IMR-90 (cell line): Measurements from ENCODE around the gene GALNT14. TPM values are rescaled to one million over a fixed set of nuclear protein-coding genes. Genes with fewer than 3 reads are reported as not detected.

ENCODE experiments used
- ATAC-seq: fragments of 200-7000 bp; cut with Tn5 transposase; 2 replicates; pipeline ENCODE4 v1.9.1; 2020; ENCODE audit warnings: low read depth, mild to moderate bottlenecking, moderate library complexity
- BruUV-seq: library from RNA; stranded (reverse); fragments of 400-500 nt; replicated peaks from 2 replicates; lab custom pipeline; 2021; lab: Mats Ljungman, UMichigan
- CTCF ChIA-PET: fragments of 300-600 bp; formaldehyde crosslinking; extraction: SDS; loops from one replicate; lab custom pipeline; 2021; ENCODE audit warnings: antibody characterized with exemption; lab: Yijun Ruan, JAX
- POLR2A ChIA-PET: fragments of 300-600 bp; sonication (Branson Sonifier 250); formaldehyde crosslinking; loops from one replicate; lab custom pipeline; 2022; ENCODE audit warnings: antibody characterized with exemption; ENCODE audit not compliant: unreplicated experiment; lab: Charles Lee
- DNase-seq: peaks from one replicate; pipeline ENCODE4 v3.0.0; 2013
- H2AFZ ChIP-seq: replicated peaks from 2 replicates; pipeline ENCODE3; 2013; ENCODE audit warnings: low read length, mild to moderate bottlenecking; ENCODE audit not compliant: poor library complexity
- H2AK5ac ChIP-seq: 2 replicates; pipeline ENCODE4 v1.6.1; 2013; ENCODE audit warnings: low read depth, low read length, inconsistent platforms
- H2AK9ac ChIP-seq: replicated peaks from 2 replicates; pipeline ENCODE3; 2013; ENCODE audit warnings: mild to moderate bottlenecking, low read depth, low read length, moderate library complexity; ENCODE audit not compliant: poor library complexity
- H2BK120ac ChIP-seq: 2 replicates; pipeline ENCODE4 v1.6.1; 2013; ENCODE audit warnings: low read depth, low read length, inconsistent platforms
- H2BK15ac ChIP-seq: 3 replicates; pipeline ENCODE4 v1.6.1; 2013; ENCODE audit warnings: low read depth, low read length, inconsistent platforms
- H2BK20ac ChIP-seq: 2 replicates; pipeline ENCODE4 v1.6.1; 2013; ENCODE audit warnings: low read depth, mild to moderate bottlenecking, inconsistent platforms, low read length, moderate library complexity
- H2BK5ac ChIP-seq: 2 replicates; pipeline ENCODE4 v1.6.1; 2013; ENCODE audit warnings: mild to moderate bottlenecking, low read depth, low read length, inconsistent platforms; ENCODE audit not compliant: poor library complexity, severe bottlenecking
- H3K14ac ChIP-seq: replicated peaks from 2 replicates; pipeline ENCODE4 v1.6.1; 2013; ENCODE audit warnings: low read depth, low read length, inconsistent platforms
- H3K18ac ChIP-seq: 2 replicates; pipeline ENCODE4 v1.6.1; 2013; ENCODE audit warnings: low read depth, low read length, control low read depth
- H3K23ac ChIP-seq: 2 replicates; pipeline ENCODE4 v1.6.1; 2013; ENCODE audit warnings: low read depth, low read length, inconsistent platforms
- H3K27ac ChIP-seq: 2 replicates; pipeline ENCODE4 v1.5.1; 2013; ENCODE audit warnings: mild to moderate bottlenecking, control low read depth, low read length; ENCODE audit not compliant: insufficient read depth
- H3K27me3 ChIP-seq: 2 replicates; pipeline ENCODE4 v1.6.1; 2013; ENCODE audit warnings: low read length; ENCODE audit not compliant: control insufficient read depth, insufficient read depth
- H3K36me3 ChIP-seq: 2 replicates; pipeline ENCODE4 v1.6.1; 2013; ENCODE audit warnings: low read length, mixed read lengths; ENCODE audit not compliant: control insufficient read depth, insufficient read depth
- H3K4ac ChIP-seq: 2 replicates; pipeline ENCODE4 v1.6.1; 2013; ENCODE audit warnings: low read depth, low read length, inconsistent platforms
- H3K4me1 ChIP-seq: 2 replicates; pipeline ENCODE4 v1.6.1; 2013; ENCODE audit warnings: low read length, mixed read lengths; ENCODE audit not compliant: control insufficient read depth, insufficient read depth
- H3K4me2 ChIP-seq: 2 replicates; pipeline ENCODE4 v1.6.1; 2013; ENCODE audit warnings: low read depth, mild to moderate bottlenecking, control low read depth, low read length, moderate library complexity
- H3K4me3 ChIP-seq: 2 replicates; pipeline ENCODE4 v1.5.1; 2013; ENCODE audit warnings: low read depth, mild to moderate bottlenecking, control low read depth, low read length, moderate library complexity; ENCODE audit not compliant: insufficient read depth
- H3K56ac ChIP-seq: 2 replicates; pipeline ENCODE4 v1.6.1; 2013; ENCODE audit warnings: low read length, inconsistent platforms; ENCODE audit not compliant: insufficient read depth; ENCODE audit errors: extremely low read depth
- H3K79me1 ChIP-seq, 2 experiments: 2 replicates each; pipeline ENCODE4 v1.6.1; 2013; ENCODE audit warnings: low read length in 2 of 2, inconsistent platforms in 1 of 2, low read depth in 1 of 2
- H3K9ac ChIP-seq: 2 replicates; pipeline ENCODE4 v1.6.1; 2013; ENCODE audit warnings: low read depth, low read length, control low read depth
- H3K9me1 ChIP-seq: 2 replicates; pipeline ENCODE4 v1.6.1; 2013; ENCODE audit warnings: low read length, inconsistent platforms; ENCODE audit not compliant: insufficient read depth
- H3K9me3 ChIP-seq: 2 replicates; pipeline ENCODE4 v1.6.1; 2013; ENCODE audit warnings: low read length; ENCODE audit not compliant: control insufficient read depth, insufficient read depth
- H4K20me1 ChIP-seq: 2 replicates; pipeline ENCODE4 v1.6.1; 2013; ENCODE audit warnings: low read length, inconsistent platforms; ENCODE audit not compliant: insufficient read depth
- H4K5ac ChIP-seq: 2 replicates; pipeline ENCODE4 v1.6.1; 2013; ENCODE audit warnings: mild to moderate bottlenecking, low read depth, low read length, control low read depth
- H4K8ac ChIP-seq, 2 experiments: 2 replicates each; pipeline ENCODE4 v1.6.1; 2013; ENCODE audit warnings: low read depth in 2 of 2, low read length in 2 of 2, control low read depth in 1 of 2, inconsistent platforms in 1 of 2
- H4K91ac ChIP-seq: 2 replicates; pipeline ENCODE4 v1.6.1; 2013; ENCODE audit warnings: low read depth, low read length, inconsistent platforms; ENCODE audit not compliant: insufficient read depth
- FOS ChIP-seq: fragments of 150-350 bp; IDR thresholded peaks from 2 replicates; pipeline ENCODE4 v1.6.1; 2016; ENCODE audit warnings: low read depth, low read length
- MXI1 ChIP-seq: IDR thresholded peaks from 2 replicates; pipeline ENCODE4 v1.6.1; 2012; ENCODE audit warnings: low read depth, mild to moderate bottlenecking, low read length, moderate library complexity, borderline replicate concordance
- WGBS, 2 experiments: methylation state at CpG; one replicate each; pipeline versions ENCODE4 v1.1.5 to v1.1.7; 2013; ENCODE audit warnings: missing lambda C conversion rate in 2 of 2; ENCODE audit not compliant: insufficient read length in 1 of 2; ENCODE audit errors: extremely low coverage in 2 of 2; 5-methylcytosine and 5-hydroxymethylcytosine counted together
- dilution Hi-C: fragments of 300-500 bp; cut with HindIII; formaldehyde crosslinking; loops from one replicate; pipeline ENCODE4 v1.14.3; 2018; ENCODE audit warnings: low sequenced_read_pairs; ENCODE audit not compliant: unreplicated experiment
- in situ Hi-C: fragments of 300-500 bp; cut with MboI; formaldehyde crosslinking; loops from 3 replicates; pipeline ENCODE4 v1.14.3; 2019; ENCODE audit warnings: low sequenced_read_pairs, inconsistent platforms, mixed read lengths
- intact Hi-C: fragments of 100-400 bp; cut with micrococcal nuclease; formaldehyde crosslinking; loops from 2 replicates; pipeline ENCODE4 v1.10.0; 2022
- polyA plus RNA-seq, 3 experiments: library from polyadenylated mRNA; depleted of rRNA; stranded (reverse); fragments of >200 nt; gene quantifications; 2 replicates each; pipeline ENCODE4 v1.2.3, GENCODE V29; 2012; ENCODE audit warnings: low replicate concordance in 1 of 3
- total RNA-seq: library from RNA; depleted of rRNA; stranded (reverse); fragments of >200 nt; gene quantifications from 2 replicates; pipeline ENCODE4 v1.2.3, GENCODE V29; 2012
- TF ChIP-seq, protein P1 (sequence below): fragments of 150-350 bp; IDR thresholded peaks from 2 replicates; pipeline ENCODE4 v1.6.1; 2016; ENCODE audit warnings: low read depth, mild to moderate bottlenecking, low read length, moderate library complexity, borderline replicate concordance

Gene GALNT14
- total and polyA plus RNA-seq, 2 of the 4 experiments (the other 2 are of a cell fraction), result 0.15 to 0.18 TPM

DNA sequence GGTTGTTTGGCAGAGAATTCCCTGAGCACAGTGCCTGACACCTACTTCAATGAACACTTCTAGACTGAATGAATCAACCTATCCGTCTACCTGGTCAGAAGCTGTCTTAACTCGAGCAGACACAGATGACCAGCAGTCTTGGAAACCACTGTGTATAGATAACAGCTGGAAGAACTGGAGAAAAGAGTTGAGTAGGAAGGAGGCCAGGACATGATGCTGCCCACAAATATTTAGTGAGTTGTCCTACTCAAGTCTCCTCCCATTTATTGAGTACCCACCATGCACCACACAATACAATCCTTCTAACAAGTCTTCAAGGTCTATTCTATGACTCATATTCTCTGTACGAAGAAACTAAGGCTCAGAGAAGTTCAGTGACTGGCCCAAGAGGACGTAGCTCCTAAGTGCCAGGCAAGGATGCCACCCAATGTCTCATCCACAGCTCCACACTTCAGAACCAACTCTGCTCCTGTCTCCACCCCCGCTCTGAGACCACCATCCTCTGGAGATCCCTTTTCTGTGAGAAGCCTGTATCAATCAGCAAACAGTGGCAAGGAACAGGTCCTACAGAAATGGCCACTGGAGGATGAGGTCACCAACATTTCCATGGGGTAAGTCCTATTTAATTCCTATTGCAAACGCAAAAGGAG lies 62.2 kb downstream of the GALNT14 start:
- Histone ChIP-seq H2BK5ac (no peak overlapping the region), H3K9ac (no peak overlapping the region), H2AFZ (no peak overlapping the region), H3K4me2 (no peak overlapping the region), H4K5ac (no peak overlapping the region), H4K91ac (no peak overlapping the region), H3K14ac (no peak overlapping the region), H2AK9ac (no peak overlapping the region), H2AK5ac (no peak overlapping the region), H3K23ac (no peak overlapping the region), H3K27me3 (no peaks in the 10 kb centered on the region), H3K18ac (no peak overlapping the region), H2BK15ac (no peak overlapping the region), H3K4me1 (no peaks in the 10 kb centered on the region), H3K9me3 (no peaks in the 10 kb centered on the region), H3K79me1 (no peaks in the 10 kb centered on the region), H3K4me3 (no peak overlapping the region), H4K8ac (no peak overlapping the region), H3K27ac (no peak overlapping the region), H4K20me1 (no peaks in the 10 kb centered on the region), H3K56ac (no peak overlapping the region), H2BK120ac (no peak overlapping the region), H3K9me1 (no peaks in the 10 kb centered on the region), H2BK20ac (no peak overlapping the region), H3K4ac (no peak overlapping the region), H3K36me3 (no peaks in the 10 kb centered on the region)
- ChIA-PET POLR2A (no interaction called here), CTCF (no interaction called here)
- dilution Hi-C loops, result no loop called here
- TF ChIP-seq FOS (no peak), MXI1 (no peak)
- TF ChIP-seq, protein P1, sequence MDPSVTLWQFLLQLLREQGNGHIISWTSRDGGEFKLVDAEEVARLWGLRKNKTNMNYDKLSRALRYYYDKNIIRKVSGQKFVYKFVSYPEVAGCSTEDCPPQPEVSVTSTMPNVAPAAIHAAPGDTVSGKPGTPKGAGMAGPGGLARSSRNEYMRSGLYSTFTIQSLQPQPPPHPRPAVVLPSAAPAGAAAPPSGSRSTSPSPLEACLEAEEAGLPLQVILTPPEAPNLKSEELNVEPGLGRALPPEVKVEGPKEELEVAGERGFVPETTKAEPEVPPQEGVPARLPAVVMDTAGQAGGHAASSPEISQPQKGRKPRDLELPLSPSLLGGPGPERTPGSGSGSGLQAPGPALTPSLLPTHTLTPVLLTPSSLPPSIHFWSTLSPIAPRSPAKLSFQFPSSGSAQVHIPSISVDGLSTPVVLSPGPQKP, result no peak
- no peak for ATAC-seq
- no peak for DNase-seq
- BruUV-seq, result no TSS peak
- in situ Hi-C loops, result no loop called here
- no CpG with 5 or more reads among the region's 6 CpGs for WGBS, 2 experiments
- intact Hi-C loops, result no loop called here
